ENCODE results near the gene AMN1. TPM values are rescaled to one million over a fixed set of nuclear protein-coding genes. Genes with fewer than 3 reads are reported as not detected.
A peak's percentile ranks its signal among the peaks of the same experiment; 100 is the strongest.

Gene AMN1
- total RNA-seq, 1 donor from 2014 or later: 3.9 TPM

DNA sequence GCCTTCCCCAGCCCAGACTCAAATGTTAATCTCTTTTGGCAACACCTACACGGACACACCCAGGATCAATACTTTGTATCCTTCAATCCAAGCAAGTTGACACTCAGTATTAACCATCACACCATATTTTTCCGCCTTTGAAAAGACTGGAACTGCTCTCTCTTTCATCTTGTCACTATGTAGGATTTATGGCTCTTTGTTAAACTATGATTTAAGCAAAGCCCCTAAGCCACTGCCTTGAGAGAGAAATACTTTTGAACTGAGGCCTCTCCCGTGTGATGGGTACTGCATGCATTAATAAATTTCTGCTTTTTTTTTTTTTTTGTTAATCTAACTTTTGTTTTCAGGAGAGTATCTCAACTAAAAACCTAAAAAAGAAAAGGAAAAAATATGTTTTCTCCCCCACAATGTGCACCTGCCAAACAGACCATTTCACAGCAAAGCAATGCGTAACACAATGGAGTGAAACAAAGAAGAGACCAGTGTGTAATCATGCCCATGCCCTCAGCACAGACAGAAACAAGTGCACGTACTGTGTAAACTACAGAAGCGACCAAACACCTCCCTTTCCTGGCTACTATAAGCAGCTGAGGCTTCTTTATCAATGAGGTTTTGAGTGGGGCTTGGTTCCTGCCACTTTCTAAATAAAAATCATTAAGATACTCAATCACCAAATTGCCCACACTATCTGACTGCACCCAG lies 97.6 kb downstream of the AMN1 start:
- Mint-ChIP-seq H3K4me1 (ENCODE audit: low read depth, unreplicated experiment) (no peaks in the 10 kb centered on the region), H3K9me3 (ENCODE audit: unreplicated experiment) (no peaks in the 10 kb centered on the region), H3K36me3 (ENCODE audit: low read depth, unreplicated experiment) (no peaks in the 10 kb centered on the region), H3K27ac (ENCODE audit: unreplicated experiment) (no peak overlapping the region), H3K27me3 (ENCODE audit: low read depth, unreplicated experiment) (peaks cover 5% of the 10 kb centered on the region), H3K4me3 (ENCODE audit: unreplicated experiment) (no peak overlapping the region)
- no peak overlapping the region for H3K4me3 ChIP-seq (ENCODE audit: insufficient read depth, low read depth, low read length)
- no peaks in the 10 kb centered on the region for H3K36me3 ChIP-seq (ENCODE audit: insufficient read depth, low read length)
- H3K27me3 ChIP-seq (ENCODE audit: insufficient read depth, low read length): no peaks in the 10 kb centered on the region
- H3K9ac ChIP-seq (ENCODE audit: low read length): no peak overlapping the region
- no peaks in the 10 kb centered on the region for H3K9me3 ChIP-seq (ENCODE audit: insufficient read depth, low read depth, low read length)
- FAIRE-seq (no peak), DNase-seq (ENCODE audit: low read depth) (no peak)
- no peak overlapping the region for H3K27ac ChIP-seq (ENCODE audit: low read depth, low read length)
- H2AFZ ChIP-seq (ENCODE audit: low read depth, low read length): no peak overlapping the region
- peaks cover 8% of the 10 kb centered on the region for H3K4me1 ChIP-seq (ENCODE audit: insufficient read depth, low read length)
- no peak overlapping the region for H3K4me2 ChIP-seq (ENCODE audit: low read length)
- no peaks in the 10 kb centered on the region for H3K79me2 ChIP-seq (ENCODE audit: insufficient read depth, low read length)
- TF ChIP-seq CTCF (IDR thresholded peaks at IDR 0.05; ENCODE audit: insufficient read depth, low read depth, low read length): no peak
- TF ChIP-seq EZH2 (IDR thresholded peaks at IDR 0.05; ENCODE audit: insufficient read depth, low read length): no peak
- H4K20me1 ChIP-seq (ENCODE audit: insufficient read depth, low read length): no peaks in the 10 kb centered on the region

DNA sequence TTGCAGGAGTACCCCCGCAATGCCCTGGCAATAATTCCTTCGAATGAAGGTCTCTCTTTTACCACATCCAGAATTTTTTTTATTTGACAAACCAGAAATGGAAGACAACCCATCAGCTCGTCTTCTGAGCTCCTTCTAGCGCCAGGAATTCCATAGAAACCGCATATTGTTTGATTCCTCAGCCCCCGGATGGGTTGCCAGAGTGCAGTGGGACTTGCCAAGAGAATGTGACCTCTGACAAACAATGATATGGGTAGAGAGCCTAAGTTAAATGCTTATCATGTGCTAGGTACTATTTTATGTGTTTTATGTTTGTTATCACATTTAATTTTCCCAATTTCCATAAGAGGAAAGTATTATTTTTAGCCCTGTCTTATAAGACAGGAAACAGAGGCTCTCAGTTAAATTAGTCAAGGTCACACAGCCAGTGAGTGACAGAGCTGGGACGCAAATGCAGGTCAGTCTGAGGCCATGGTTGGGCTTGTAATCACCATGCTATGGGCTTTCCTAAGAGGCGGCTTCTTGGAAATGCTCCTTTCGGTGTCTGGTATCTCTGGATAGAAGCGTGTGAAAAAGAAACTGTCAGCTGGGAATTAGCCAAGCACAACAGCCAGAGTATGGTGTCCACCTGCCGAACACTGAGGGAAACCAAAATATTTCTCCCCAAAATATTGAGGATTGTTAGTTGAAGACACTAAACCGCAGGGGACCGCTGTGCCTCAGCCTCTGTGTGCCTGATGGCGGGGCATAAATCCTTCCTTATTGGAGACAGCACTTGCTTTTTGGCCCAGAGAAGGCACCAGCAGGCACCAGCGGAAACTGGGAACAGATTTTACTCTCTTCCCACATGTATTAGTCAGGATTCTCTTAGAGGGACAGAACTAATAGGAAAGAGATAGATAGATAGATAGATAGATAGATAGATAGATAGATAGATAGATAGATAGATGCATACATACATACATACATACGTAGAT lies 98.8 kb downstream of the AMN1 start:
- Mint-ChIP-seq H3K4me3 (ENCODE audit: unreplicated experiment) (no peak overlapping the region), H3K27me3 (ENCODE audit: low read depth, unreplicated experiment) (peaks cover 5% of the 10 kb centered on the region), H3K27ac (ENCODE audit: unreplicated experiment) (no peak overlapping the region)

More for the DNA sequence above, 98.8 kb downstream of the AMN1 start:
- Histone ChIP-seq H3K27me3 (ENCODE audit: insufficient read depth, low read length) (no peaks in the 10 kb centered on the region), H3K36me3 (ENCODE audit: insufficient read depth, low read length) (no peaks in the 10 kb centered on the region), H3K79me2 (ENCODE audit: insufficient read depth, low read length) (no peaks in the 10 kb centered on the region), H3K4me2 (ENCODE audit: low read length) (peak overlapping the region; percentile 45), H3K9me3 (ENCODE audit: insufficient read depth, low read depth, low read length) (no peaks in the 10 kb centered on the region), H3K4me1 (ENCODE audit: insufficient read depth, low read length) (peaks cover 8% of the 10 kb centered on the region), H2AFZ (ENCODE audit: low read depth, low read length) (peak overlapping the region; percentile 11), H4K20me1 (ENCODE audit: insufficient read depth, low read length) (no peaks in the 10 kb centered on the region), H3K4me3 (ENCODE audit: insufficient read depth, low read depth, low read length) (no peak overlapping the region), H3K9ac (ENCODE audit: low read length) (no peak overlapping the region), H3K27ac (ENCODE audit: low read depth, low read length) (no peak overlapping the region)
- H3K9me3 Mint-ChIP-seq (ENCODE audit: unreplicated experiment): no peaks in the 10 kb centered on the region
- FAIRE-seq: no peak
- DNase-seq (ENCODE audit: low read depth): peak; percentile 83
- H3K36me3 Mint-ChIP-seq (ENCODE audit: low read depth, unreplicated experiment): no peaks in the 10 kb centered on the region
- H3K4me1 Mint-ChIP-seq (ENCODE audit: low read depth, unreplicated experiment): no peaks in the 10 kb centered on the region
- TF ChIP-seq CTCF (IDR thresholded peaks at IDR 0.05; ENCODE audit: insufficient read depth, low read depth, low read length) (no peak), EZH2 (IDR thresholded peaks at IDR 0.05; ENCODE audit: insufficient read depth, low read length) (no peak)
